GM12878 (cell line): ENCODE data around the gene NPRL2. TPM values are rescaled to one million over a fixed set of nuclear protein-coding genes. Genes with fewer than 3 reads are reported as not detected.
A peak's percentile ranks its signal among the peaks of the same experiment; 100 is the strongest.

Experiments used
- ATF3 ChIP-seq: IDR thresholded peaks from 2 replicates; pipeline ENCODE4 v1.6.1; 2011; ENCODE audit warnings: low read depth, mild to moderate bottlenecking, low read length, moderate library complexity, borderline replicate concordance; ENCODE audit errors: extremely low read depth
- BACH1 ChIP-seq: fragments of 450-650 bp; IDR thresholded peaks from 2 replicates; pipeline ENCODE4 v1.6.1; 2017; ENCODE audit warnings: mild to moderate bottlenecking, borderline replicate concordance
- BHLHE40 ChIP-seq, 2 experiments: fragments of 450-650 bp in 1 of 2; IDR thresholded peaks; 2 replicates each; pipeline ENCODE4 v1.6.1; 2011 to 2017; ENCODE audit warnings: low read depth in 2 of 2, borderline replicate concordance in 1 of 2, improper control_type of control experiment in 1 of 2, low read length in 1 of 2, mild to moderate bottlenecking in 1 of 2
- CREB1 ChIP-seq: IDR thresholded peaks from 2 replicates; pipeline ENCODE4 v1.6.1; 2012; ENCODE audit warnings: low read depth, mild to moderate bottlenecking, inconsistent platforms
- CTCF ChIP-seq, 3 experiments: IDR thresholded peaks in 2 of 3; conservative IDR thresholded peaks in 1 of 3; 2 replicates each; pipeline ENCODE4 v1.5.1; 2011; ENCODE audit warnings: low read depth in 3 of 3, low read length in 3 of 3, mild to moderate bottlenecking in 3 of 3, control low read depth in 2 of 3, moderate library complexity in 2 of 3, inconsistent platforms in 1 of 3, mixed read lengths in 1 of 3; ENCODE audit not compliant: control insufficient read depth in 2 of 3, insufficient read depth in 1 of 3; ENCODE audit errors: extremely low read depth in 1 of 3
- E2F4 ChIP-seq: IDR thresholded peaks from 2 replicates; pipeline ENCODE4 v1.6.1; 2012; ENCODE audit warnings: low read depth, low read length, improper control_type of control experiment
- GATAD2B ChIP-seq: fragments of 450-650 bp; conservative IDR thresholded peaks from 2 replicates; pipeline ENCODE4 v1.6.1; 2017; ENCODE audit warnings: low read depth, mild to moderate bottlenecking, moderate library complexity
- JUND ChIP-seq: IDR thresholded peaks from 2 replicates; pipeline ENCODE4 v1.6.1; 2012; ENCODE audit warnings: low read depth, mild to moderate bottlenecking, low read length, improper control_type of control experiment, moderate library complexity
- KAT2A ChIP-seq: conservative IDR thresholded peaks from 2 replicates; pipeline ENCODE4 v1.6.1; 2011; ENCODE audit warnings: low read depth, low read length; ENCODE audit not compliant: control insufficient read depth
- LARP7 ChIP-seq: fragments of 450-650 bp; IDR thresholded peaks from 2 replicates; pipeline ENCODE4 v1.6.1; 2017; ENCODE audit warnings: mild to moderate bottlenecking
- MLLT1 ChIP-seq: fragments of 450-650 bp; IDR thresholded peaks from 2 replicates; pipeline ENCODE4 v1.6.1; 2016; ENCODE audit warnings: mild to moderate bottlenecking
- NFYB ChIP-seq: IDR thresholded peaks from 2 replicates; pipeline ENCODE4 v1.6.1; 2011; ENCODE audit warnings: low read depth, mild to moderate bottlenecking, low read length, improper control_type of control experiment, moderate library complexity; ENCODE audit not compliant: insufficient read depth
- NR2F1 ChIP-seq: fragments of 450-650 bp; conservative IDR thresholded peaks from 2 replicates; pipeline ENCODE4 v1.6.1; 2017; ENCODE audit warnings: mild to moderate bottlenecking
- RB1 ChIP-seq: fragments of 450-650 bp; formaldehyde crosslinking; IDR thresholded peaks from 2 replicates; pipeline ENCODE4 v1.6.1; 2017; ENCODE audit warnings: mild to moderate bottlenecking, borderline replicate concordance
- SMAD5 ChIP-seq: IDR thresholded peaks from 2 replicates; pipeline ENCODE4 v1.6.1; 2016; ENCODE audit warnings: antibody characterized with exemption, low read depth
- SMARCA5 ChIP-seq: fragments of 450-650 bp; IDR thresholded peaks from 2 replicates; pipeline ENCODE4 v1.6.1; 2017; ENCODE audit warnings: mild to moderate bottlenecking
- SREBF1 ChIP-seq: IDR thresholded peaks from 2 replicates; pipeline ENCODE4 v1.6.1; 2012; ENCODE audit warnings: mild to moderate bottlenecking, low read length
- STAT3 ChIP-seq: IDR thresholded peaks from 2 replicates; pipeline ENCODE4 v1.6.1; 2011; ENCODE audit warnings: low read depth, low read length, improper control_type of control experiment
- SUPT20H ChIP-seq: IDR thresholded peaks from 2 replicates; pipeline ENCODE4 v1.6.1; 2011; ENCODE audit warnings: low read depth, mild to moderate bottlenecking, low read length, moderate library complexity, borderline replicate concordance; ENCODE audit not compliant: control insufficient read depth
- TAF1 ChIP-seq: IDR thresholded peaks from 2 replicates; pipeline ENCODE4 v1.6.1; 2011; ENCODE audit warnings: mild to moderate bottlenecking, low read depth, low read length, borderline replicate concordance
- TCF12 ChIP-seq: IDR thresholded peaks from 2 replicates; pipeline ENCODE4 v1.6.1; 2011; ENCODE audit warnings: low read depth, mild to moderate bottlenecking, low read length
- YY1 ChIP-seq: IDR thresholded peaks from 2 replicates; pipeline ENCODE4 v1.6.1; 2011; ENCODE audit warnings: low read depth, mild to moderate bottlenecking, low read length
- polyA plus RNA-seq, 11 experiments: library from polyadenylated mRNA; depleted of rRNA in 4 of 11; unstranded in 6 of 11; stranded (reverse) in 5 of 11; fragments of >200 nt; fragmentation: Nextera tagmentation in 4 of 11; fragmentation: Illumina TruSeq in 1 of 11; extraction: Ambion mirVana in 4 of 11; extraction: Trizol in 1 of 11; gene quantifications; 1 replicate in 1 of 11; 2 replicates in 10 of 11; pipeline versions ENCODE4 v1.2.1 to v1.2.3, GENCODE V29; 2011 to 2016; ENCODE audit warnings: inconsistent platforms in 2 of 11, missing spikeins in 2 of 11, low read depth in 1 of 11
- total RNA-seq, 4 experiments: library from RNA; depleted of rRNA in 3 of 4; stranded (reverse); fragments of >200 nt in 3 of 4; fragmentation: Illumina TruSeq in 1 of 4; extraction: Trizol in 1 of 4; gene quantifications; 2 replicates each; pipeline versions ENCODE4 v1.2.1 to v1.2.3, GENCODE V29; 2013 to 2021

Gene NPRL2
- total and polyA plus RNA-seq, 10 of the 15 experiments (the other 5 are each of a cell fraction or from before 2014, with no cell fraction given), result 17.8 to 54.2 (median 32.9) TPM

GRCh38 chr3:50298836-50299637 is 51.5 kb downstream of the NPRL2 start, which contains the start of the genes HYAL3 and NAA80 (continued):
- TF ChIP-seq NFYB (no peak), BHLHE40 (IDR thresholded peaks at IDR 0.05; ENCODE audit: borderline replicate concordance in 1 of 2, low read depth in 2 of 2, low read length in 1 of 2) (peak; percentile 40 to 89; a peak in 3 of 4 replicates), RB1 (peak; percentile 56; the same call in 1 of the 2 replicates), NR2F1 (peak; percentile 51; the same call in 1 of the 2 replicates), CTCF (IDR thresholded peaks at IDR 0.05 in 2 of 3, conservative IDR thresholded peaks at IDR 0.05 in 1 of 3; ENCODE audit: control insufficient read depth in 2 of 3, extremely low read depth in 1 of 3, insufficient read depth in 1 of 3, low read depth in 3 of 3, low read length in 3 of 3) (peak; percentile 24 to 56 (median 50); a peak in 4 of 6 replicates), JUND (no peak), CREB1 (peak; percentile 85), KAT2A (no peak), SMAD5 (peak; percentile 27; the same call in 1 of the 2 replicates), MLLT1 (peak; percentile 76), STAT3 (no peak), TAF1 (0 out of 2 replicates have a peak, but pooled peaks have one; percentile 44), ATF3 (no peak), SMARCA5 (peak; percentile 94), BACH1 (peak; percentile 83), YY1 (0 out of 2 replicates have a peak, but pooled peaks have one; percentile 12), E2F4 (no peak), GATAD2B (peak; percentile 95), LARP7 (peak; percentile 97), SREBF1 (no peak), SUPT20H (no peak), TCF12 (peak; percentile 2; the same call in 1 of the 2 replicates)
